GM12891 (cell line): Measurements from ENCODE around the gene TNN.
"Not testable (repeated sequence)": the region's sequence is repeated elsewhere in the genome, so short reads cannot be mapped to it uniquely, and the experiment has no call there.

Experiments
- PAX5 ChIP-seq: IDR thresholded peaks from 2 replicates; pipeline ENCODE4 v1.6.1; 2011; ENCODE audit warnings: low read length, moderate library complexity, mild to moderate bottlenecking; ENCODE audit not compliant: insufficient read depth, severe bottlenecking
- POLR2A ChIP-seq: IDR thresholded peaks from 2 replicates; pipeline ENCODE4 v1.6.1; 2011; ENCODE audit warnings: low read depth, low read length, control low read depth
- POLR2AphosphoS5 ChIP-seq: IDR thresholded peaks from 2 replicates; pipeline ENCODE4 v1.6.1; 2011; ENCODE audit warnings: low read depth, low read length, control low read depth
- POU2F2 ChIP-seq: IDR thresholded peaks from 2 replicates; pipeline ENCODE4 v1.6.1; 2011; ENCODE audit warnings: low read depth, mild to moderate bottlenecking, control low read depth, low read length, moderate library complexity
- SPI1 ChIP-seq: IDR thresholded peaks from 2 replicates; pipeline ENCODE4 v1.6.1; 2011; ENCODE audit warnings: low read depth, low read length, control low read depth
- TAF1 ChIP-seq: IDR thresholded peaks from 2 replicates; pipeline ENCODE4 v1.6.1; 2011; ENCODE audit warnings: low read depth, low read length, control low read depth

DNA sequence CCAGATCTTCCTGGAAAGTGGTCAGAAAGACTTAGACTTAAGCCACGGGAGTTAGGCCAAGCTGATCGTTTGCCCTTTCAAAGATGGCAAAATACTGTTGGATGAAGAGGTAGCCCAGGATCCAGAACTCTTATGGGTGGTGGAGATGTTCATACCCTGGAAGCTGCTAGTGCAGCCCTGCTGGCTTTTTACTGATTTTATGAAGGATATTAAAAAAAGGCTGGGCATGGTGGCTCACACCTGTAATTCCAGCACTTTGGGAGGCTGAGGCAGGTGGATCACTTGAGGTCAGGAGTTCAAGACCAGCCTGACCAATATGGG lies 43.8 kb upstream of the TNN start:
- TF ChIP-seq POLR2AphosphoS5, POLR2A, SPI1, TAF1, PAX5, POU2F2: not testable (repeated sequence)
